NCI-H446 treated with DMSO at 0.1 percent for 48 hours (cell line): Measurements from ENCODE around the gene ITIH6.

Experiments
- DNase-seq: peaks from one replicate; lab custom pipeline; 2025; lab: John Stamatoyannopoulos, UW

The ITIH6 gene

DNA sequence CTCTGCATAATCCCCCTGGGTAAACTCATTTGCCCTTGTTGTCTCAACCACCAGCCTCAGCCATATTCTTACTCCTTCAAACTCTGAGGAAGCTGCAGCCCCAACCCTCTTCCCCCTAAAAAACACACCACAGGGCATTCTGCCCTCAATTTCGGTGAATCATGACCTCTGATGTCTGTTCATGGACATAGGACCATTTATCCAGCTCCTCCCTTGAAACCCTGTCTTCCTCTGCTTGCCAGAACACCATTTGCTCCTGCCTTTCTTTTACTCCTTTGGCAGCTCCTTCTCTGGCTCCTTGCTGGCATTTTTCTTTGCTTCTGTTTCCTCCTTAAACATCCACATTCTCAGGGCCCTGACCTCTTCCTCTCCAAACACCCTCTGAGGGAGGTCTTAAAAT, 87.1 kb downstream of the ITIH6 start:
- DNase-seq: no peak

DNA sequence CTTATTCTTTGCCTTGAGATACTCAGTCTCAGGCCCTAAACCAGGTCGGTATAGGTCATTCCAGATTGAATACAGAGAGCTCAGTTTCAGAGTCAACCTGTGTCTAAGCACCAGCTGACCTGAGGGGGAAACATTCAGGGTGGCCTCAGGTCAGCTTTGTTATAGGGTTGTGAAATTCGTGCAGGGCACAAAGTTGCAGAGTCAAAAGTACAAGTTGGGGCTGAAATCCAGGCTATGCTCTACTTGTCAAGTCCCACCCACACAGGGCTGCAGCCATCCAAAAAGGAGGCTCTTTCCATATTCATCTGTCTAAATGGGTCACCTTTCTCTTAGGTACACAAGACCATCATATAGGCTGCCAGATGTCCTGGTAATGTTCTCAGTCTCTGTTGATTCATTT, 89.7 kb downstream of the ITIH6 start:
- DNase-seq: no peak
